Measurements from ENCODE around the gene RAB3IL1. TPM values are rescaled to one million over a fixed set of nuclear protein-coding genes. Genes with fewer than 3 reads are reported as not detected.

RAB3IL1 gene
- total and polyA plus RNA-seq, 8 donors = 0.58 to 13.3 (median 10.1) TPM; not detected in 1

GRCh38 chr11:61947486-61948210, 30.3 kb upstream of the RAB3IL1 start:
- H3K27ac ChIP-seq = peak overlapping the region in 1 of 5 donors; percentile 15
- DNase-seq = peak; percentile 88 to 95
- H3K4me1 ChIP-seq = peaks cover 7 to 29% (median 15%) of the 10 kb centered on the region in 4 donors
- no peaks in the 10 kb centered on the region for H3K9me3 ChIP-seq
- H3K36me3 ChIP-seq = no peaks in the 10 kb centered on the region
- intact Hi-C loops (cut with DNase I; ENCODE audit: low total_unique reads) = loop anchor here (5.0 kb wide), 1 partner anchor 45 kb away; no protein-coding TSS in a partner anchor
- WGBS, 5 donors = 3 to 8% (median 5%) methylated on average over 6 to 8 of the region's 8 CpGs
- TF ChIP-seq POLR2A (IDR thresholded peaks at IDR 0.05) = no peak
- TF ChIP-seq POLR2AphosphoS5 (IDR thresholded peaks at IDR 0.05) = peak in 1 of 3 donors; percentile 73
- no peak for TF ChIP-seq EP300 (IDR thresholded peaks at IDR 0.05)
- TF ChIP-seq CTCF (IDR thresholded peaks at IDR 0.05) = peak in 6 of 7 experiments; percentile 33 to 91 (median 85)
- peaks cover 0 to 4% (median 0%) of the 10 kb centered on the region in 3 donors for H3K27me3 ChIP-seq
- H3K4me3 ChIP-seq = no peak overlapping the region

- Histone ChIP-seq H3K27me3 (peaks cover 0 to 4% (median 0%) of the 10 kb centered on the region in 3 donors), H3K4me3 (no peak overlapping the region), H3K27ac (no peak overlapping the region), H3K9me3 (no peaks in the 10 kb centered on the region), H3K36me3 (no peaks in the 10 kb centered on the region), H3K4me1 (peaks cover 7 to 29% (median 15%) of the 10 kb centered on the region in 4 donors)
- intact Hi-C loops (cut with DNase I; ENCODE audit: low total_unique reads) = loop anchor here (5.0 kb wide), 1 partner anchor 45 kb away; no protein-coding TSS in a partner anchor
- 88 to 97% (median 94%) methylated on average over 5 of the region's 5 CpGs for WGBS, 5 donors
- no peak for TF ChIP-seq EP300 (IDR thresholded peaks at IDR 0.05)
- no peak for TF ChIP-seq POLR2A (IDR thresholded peaks at IDR 0.05)
- no peak for DNase-seq
Observed at GRCh38 chr11:61946894-61947293, 29.5 kb upstream of the RAB3IL1 start.

- WGBS, 5 donors = 82 to 92% (median 87%) methylated on average over 13 of the region's 13 CpGs
- intact Hi-C loops (cut with DNase I; ENCODE audit: low total_unique reads) = loop anchor here (5.0 kb wide), 1 partner anchor 43 kb away; no protein-coding TSS in a partner anchor
Observed at GRCh38 chr11:61945191-61945590, 27.8 kb upstream of the RAB3IL1 start.

GRCh38 chr11:61940466-61940865, 23.1 kb upstream of the RAB3IL1 start:
- H3K27me3 ChIP-seq = no peaks in the 10 kb centered on the region
- H3K27ac ChIP-seq = no peak overlapping the region
- H3K4me3 ChIP-seq = no peak overlapping the region
- no peak for DNase-seq
- 89 to 94% (median 89%) methylated on average over 10 of the region's 10 CpGs for WGBS, 5 donors
- no peaks in the 10 kb centered on the region for H3K4me1 ChIP-seq
- no peaks in the 10 kb centered on the region for H3K36me3 ChIP-seq
- TF ChIP-seq POLR2A (IDR thresholded peaks at IDR 0.05) (no peak), POLR2AphosphoS5 (IDR thresholded peaks at IDR 0.05) (no peak), EP300 (IDR thresholded peaks at IDR 0.05) (no peak), CTCF (IDR thresholded peaks at IDR 0.05) (no peak)
- intact Hi-C loops (cut with DNase I; ENCODE audit: low total_unique reads) = no loop called here
- peaks cover 0 to 23% (median 6%) of the 10 kb centered on the region in 4 donors for H3K9me3 ChIP-seq

More at GRCh38 chr11:61945191-61945590, 27.8 kb upstream of the RAB3IL1 start:
- no peaks in the 10 kb centered on the region for H3K36me3 ChIP-seq
- peaks cover 7 to 28% (median 15%) of the 10 kb centered on the region in 4 donors for H3K4me1 ChIP-seq
- no peaks in the 10 kb centered on the region for H3K27me3 ChIP-seq
- TF ChIP-seq CTCF (IDR thresholded peaks at IDR 0.05) (no peak), EP300 (IDR thresholded peaks at IDR 0.05) (no peak), POLR2A (IDR thresholded peaks at IDR 0.05) (no peak), POLR2AphosphoS5 (IDR thresholded peaks at IDR 0.05) (no peak)
- DNase-seq = no peak
- no peak overlapping the region for H3K4me3 ChIP-seq
- H3K27ac ChIP-seq = no peak overlapping the region
- no peaks in the 10 kb centered on the region for H3K9me3 ChIP-seq

All from stomach (tissue), 9 donors.